SHP77 (cell line): ENCODE data around the gene STAT6.

ENCODE experiments used
- DNase-seq, 2 experiments: peaks; one replicate each; lab custom pipeline; 2025; lab: John Stamatoyannopoulos, UW

The STAT6 gene

GRCh38 chr12:57099047-57099714 lies 12.0 kb downstream of the STAT6 start:
- DNase-seq, result no peak

- no peak for DNase-seq
Observed at GRCh38 chr12:57098546-57098945, 12.6 kb downstream of the STAT6 start.

- no peak for DNase-seq
Observed at GRCh38 chr12:57097554-57097835, 13.7 kb downstream of the STAT6 start.

- DNase-seq, result no peak
Observed at GRCh38 chr12:57096748-57097553, 14.2 kb downstream of the STAT6 start.

GRCh38 chr12:57096099-57096572 lies 15.0 kb downstream of the STAT6 start:
- DNase-seq, result peak; percentile 48 to 50

- no peak for DNase-seq
Observed at GRCh38 chr12:57095440-57095839, 15.7 kb downstream of the STAT6 start.

- DNase-seq, result no peak
Observed at GRCh38 chr12:57094208-57095160, 16.7 kb downstream of the STAT6 start.

- DNase-seq, result peak in 1 of 2 experiments; percentile 34
Observed at GRCh38 chr12:57093415-57094207, 17.6 kb downstream of the STAT6 start.

GRCh38 chr12:57092876-57093414 lies 18.2 kb downstream of the STAT6 start:
- no peak for DNase-seq

- DNase-seq, result no peak
Observed at GRCh38 chr12:57092529-57092862, 18.7 kb downstream of the STAT6 start.

- no peak for DNase-seq
Observed at GRCh38 chr12:57091638-57092528, 19.3 kb downstream of the STAT6 start.

GRCh38 chr12:57090924-57091637 lies 20.1 kb downstream of the STAT6 start:
- no peak for DNase-seq

- no peak for DNase-seq
Observed at GRCh38 chr12:57090490-57090889, 20.7 kb downstream of the STAT6 start.

GRCh38 chr12:57089271-57090245 lies 21.6 kb downstream of the STAT6 start:
- peak in 1 of 2 experiments; percentile 14 for DNase-seq

GRCh38 chr12:57088354-57089270 lies 22.6 kb downstream of the STAT6 start, which contains the start of gene NAB2:
TSS of gene NAB2 (plus strand) at chr12:57089114. CDS start at chr12:57089272, 158 bp downstream.
- peak; percentile 74 to 89 for DNase-seq

GRCh38 chr12:57087691-57088353 lies 23.3 kb downstream of the STAT6 start:
- peak; percentile 6 to 41 for DNase-seq
